Adipose tissue (tissue), 3 donors: ENCODE results near the gene LEP. TPM values are rescaled to one million over a fixed set of nuclear protein-coding genes. Genes with fewer than 3 reads are reported as not detected.
"Not testable (repeated sequence)": the region's sequence is repeated elsewhere in the genome, so short reads cannot be mapped to it uniquely, and the experiment has no call there.

Experiments used
- H3K27ac ChIP-seq: one replicate; pipeline ENCODE4 v1.5.1; 2013; ENCODE audit warnings: low read depth, low read length
- WGBS, 3 donors: extraction: QIAGEN DNeasy Blood & Tissue Kit; methylation state at CpG; one replicate each; pipeline ENCODE4 v1.1.7; 2013; 5-methylcytosine and 5-hydroxymethylcytosine counted together
- polyA plus RNA-seq, 3 donors: library from polyadenylated mRNA; stranded (reverse); fragments of 200-250 nt; gene quantifications; one replicate each; pipeline ENCODE4 v1.2.3, GENCODE V29; 2013
- donor health status: healthy with polysubstance abuse.
- donor health status: Bipolar disorder and iron deficiency.
- donor health status: healthy.

LEP gene
- polyA plus RNA-seq, 3 donors = 10.3 to 141 (median 37.0) TPM

- not testable (repeated sequence) for H3K27ac ChIP-seq
- WGBS, 3 donors = 70 to 85% (median 81%) methylated on average over 5 to 6 of the region's 7 CpGs
These were observed 56.9 kb downstream of the LEP start for GRCh38 chr7:128298004-128298403.

- 65 to 66% (median 65%) methylated on average over 7 of the region's 7 CpGs for WGBS, 3 donors
- H3K27ac ChIP-seq = no peak overlapping the region
These were observed 58.1 kb downstream of the LEP start for GRCh38 chr7:128299109-128299607.

DNA sequence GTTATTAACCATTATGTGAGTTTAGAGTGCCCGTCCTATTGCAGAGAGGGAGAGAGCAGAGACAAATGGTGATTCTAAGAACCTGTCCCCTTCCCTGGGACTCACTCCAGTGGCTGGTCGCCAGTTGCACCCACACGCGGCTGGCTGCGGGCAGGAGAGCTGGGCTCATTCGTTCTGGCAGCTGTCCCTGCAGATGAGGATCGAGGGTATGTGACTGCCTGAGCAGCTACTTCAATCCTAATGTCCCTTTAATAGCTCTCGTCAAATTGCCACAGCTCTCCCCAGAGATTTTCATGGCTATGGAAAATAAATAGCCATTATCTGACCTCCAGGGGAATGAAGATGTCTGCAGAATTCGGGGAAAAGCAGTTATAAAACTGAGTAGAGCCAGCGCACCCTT, 61.1 kb downstream of the LEP start:
- no peak overlapping the region for H3K27ac ChIP-seq
- 56 to 66% (median 60%) methylated on average over 10 of the region's 10 CpGs for WGBS, 3 donors

GRCh38 chr7:128303133-128303532, 62.1 kb downstream of the LEP start:
- 89 to 97% (median 96%) methylated on average over 2 of the region's 2 CpGs for WGBS, 3 donors
- no peak overlapping the region for H3K27ac ChIP-seq

GRCh38 chr7:128303643-128304042, 62.6 kb downstream of the LEP start:
- H3K27ac ChIP-seq = no peak overlapping the region
- WGBS, 3 donors = 75 to 84% (median 76%) methylated on average over 5 of the region's 5 CpGs

- WGBS, 3 donors = 79 to 100% (median 96%) methylated on average over 1 of the region's 1 CpG
- H3K27ac ChIP-seq = no peak overlapping the region
These were observed 63.1 kb downstream of the LEP start for GRCh38 chr7:128304212-128304611.

GRCh38 chr7:128307061-128307460, 66.0 kb downstream of the LEP start:
- 88 to 96% (median 92%) methylated on average over 2 of the region's 2 CpGs for WGBS, 3 donors
- H3K27ac ChIP-seq = no peak overlapping the region

Other genes starting within 250 kb of the LEP start
- 1 to 10 TPM in 2 of 3 donors, under 1 TPM in 1; 0.17 to 3.1 (median 1.5) TPM for gene LRRC4, start 209.8 kb upstream of the LEP start, polyA plus RNA-seq
- 10 to 100 TPM; 11.3 to 33.4 (median 19.2) TPM for gene RBM28, start 102.6 kb downstream of the LEP start, polyA plus RNA-seq
- gene PRRT4, start 120.4 kb downstream of the LEP start, polyA plus RNA-seq = 10 to 100 TPM in 1 of 3 donors, 1 to 10 TPM in 2; 4.4 to 57.4 (median 9.9) TPM
- gene IMPDH1, start 168.7 kb downstream of the LEP start, polyA plus RNA-seq = 100 to 1,000 TPM in 1 of 3 donors, 10 to 100 TPM in 2; 34.8 to 201 (median 81.2) TPM
- 100 to 1,000 TPM in 1 of 3 donors, 10 to 100 TPM in 1, 1 to 10 TPM in 1; 9.0 to 136 (median 39.7) TPM for gene HILPDA, start 214.6 kb downstream of the LEP start, polyA plus RNA-seq
- gene METTL2B, start 235.5 kb downstream of the LEP start, polyA plus RNA-seq = 10 to 100 TPM in 1 of 3 donors, 1 to 10 TPM in 2; 6.9 to 16.1 (median 8.4) TPM